ENCODE results near the gene RPS21.

- TF ChIP-seq CTCF (IDR thresholded peaks at IDR 0.05 in 2 of 3, conservative IDR thresholded peaks at IDR 0.05 in 1 of 3; ENCODE audit: borderline replicate concordance in 1 of 3, insufficient read depth in 1 of 3, low read depth in 2 of 3, low read length in 2 of 3) (no peak), CEBPB (IDR thresholded peaks at IDR 0.05; ENCODE audit: low read depth) (no peak), POLR2A (IDR thresholded peaks at IDR 0.05; ENCODE audit: borderline replicate concordance, extremely low read depth, insufficient read depth, insufficient read length) (no peak), FOSL1 (IDR thresholded peaks at IDR 0.05; ENCODE audit: low read depth) (no peak), ZFX (IDR thresholded peaks at IDR 0.05) (no peak), EZH2 (IDR thresholded peaks at IDR 0.05) (no peak), EZH2phosphoT487 (IDR thresholded peaks at IDR 0.05; ENCODE audit: borderline replicate concordance) (no peak), RAD21 (IDR thresholded peaks at IDR 0.05; ENCODE audit: low read depth) (no peak), ELF1 (IDR thresholded peaks at IDR 0.05; ENCODE audit: borderline replicate concordance, low read depth) (no peak), EGR1 (IDR thresholded peaks at IDR 0.05; ENCODE audit: low read depth) (no peak)
Observed at GRCh38 chr20:62394248-62395245, 7.6 kb downstream of the RPS21 start.

All from HCT116 (cell line).